HG02588 (cell line): ENCODE measurements around the gene LRRC26.

ENCODE experiments used
- ATAC-seq: cut with Tn5 transposase; IDR thresholded peaks from one replicate; pipeline ENCODE4 v1.9.1; 2021; ENCODE audit warnings: mild to moderate bottlenecking, moderate library complexity; ENCODE audit not compliant: unreplicated experiment

Gene LRRC26

DNA sequence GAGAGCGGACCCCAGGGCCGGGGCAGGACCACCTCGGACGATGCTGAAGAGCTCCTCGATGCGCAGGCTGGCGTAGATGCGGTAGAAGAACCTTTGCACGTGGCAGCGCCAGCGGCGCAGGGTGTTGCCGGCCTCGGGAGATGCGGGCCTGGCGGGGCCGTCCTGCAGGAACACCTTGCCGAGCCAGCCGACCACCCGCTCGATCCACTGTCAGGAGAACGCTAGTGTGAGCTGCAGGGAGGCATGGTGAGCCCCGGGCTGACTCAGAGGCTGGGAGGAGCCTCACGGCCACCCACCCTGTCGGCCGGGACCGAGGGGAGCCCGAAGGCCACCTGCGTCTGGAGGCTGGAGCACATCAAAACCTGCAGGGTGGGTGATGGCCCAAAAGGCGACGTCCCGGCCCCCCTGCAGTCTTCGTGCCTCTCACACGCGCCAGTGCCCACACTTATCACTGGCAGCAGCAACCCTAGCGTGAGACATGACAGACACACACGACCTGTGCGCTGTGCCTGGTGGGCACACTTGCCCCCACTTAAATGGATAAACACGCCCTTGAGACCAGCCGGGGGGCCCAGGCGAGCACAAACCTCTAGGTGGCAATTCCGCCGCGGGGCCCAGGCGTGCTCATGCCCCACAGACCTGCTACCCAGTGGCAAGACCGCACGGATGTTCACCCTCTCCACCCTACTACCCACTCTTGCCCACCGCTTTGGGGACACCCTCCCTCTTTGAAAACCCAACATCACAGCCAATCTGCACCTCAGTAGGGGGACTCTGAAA, 15.2 kb upstream of the LRRC26 start:
- ATAC-seq, result no peak

DNA sequence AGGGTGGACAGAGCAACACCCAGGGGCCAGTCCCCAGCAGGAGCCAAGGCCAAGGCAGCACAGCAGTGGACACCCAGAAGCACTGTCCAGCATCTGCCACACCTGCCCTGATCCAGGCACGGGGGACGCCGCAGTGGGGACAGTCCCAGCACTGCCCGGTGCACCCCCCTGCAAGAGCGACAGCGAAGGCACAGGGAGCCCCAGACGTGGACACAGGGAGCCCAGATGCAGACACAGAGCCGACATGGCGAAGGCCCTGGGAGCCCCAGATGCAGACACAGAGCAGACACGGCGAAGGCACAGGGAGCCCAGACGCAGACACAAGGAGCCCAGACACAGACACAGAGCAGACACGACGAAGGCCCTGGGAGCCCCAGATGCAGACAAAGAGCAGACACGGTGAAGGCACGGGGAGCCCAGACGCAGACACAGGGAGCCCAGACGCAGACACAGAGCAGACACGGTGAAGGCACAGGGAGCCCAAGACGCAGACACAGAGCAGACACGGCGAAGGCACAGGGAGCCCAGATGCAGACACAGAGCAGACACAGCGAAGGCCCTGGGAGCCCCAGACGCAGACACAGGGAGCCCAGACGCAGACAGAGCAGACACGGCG, 14.2 kb upstream of the LRRC26 start:
- no peak for ATAC-seq

DNA sequence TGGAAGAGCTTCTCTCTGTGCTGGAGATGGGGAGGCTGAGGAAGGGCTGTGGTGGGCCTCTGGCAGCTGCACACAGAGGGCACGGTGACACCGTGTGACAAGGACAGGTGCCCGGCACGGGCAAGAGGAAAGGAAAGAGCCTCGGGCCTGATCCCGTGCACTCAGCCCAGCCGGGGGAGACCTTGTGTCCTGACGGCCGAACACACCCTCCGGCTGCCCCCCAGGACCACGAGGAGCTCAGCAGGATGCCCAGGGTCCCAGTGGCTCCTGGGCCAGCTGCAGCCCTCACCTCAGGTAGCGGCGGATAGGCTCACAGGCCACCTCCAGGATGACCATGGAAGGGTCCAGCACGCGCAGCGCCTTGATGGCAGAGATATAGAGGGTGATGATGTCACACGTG, 13.0 kb upstream of the LRRC26 start:
- ATAC-seq, result no peak

- ATAC-seq, result no peak
Measured at GRCh38 chr9:137181680-137182079, 11.8 kb upstream of the LRRC26 start.

DNA sequence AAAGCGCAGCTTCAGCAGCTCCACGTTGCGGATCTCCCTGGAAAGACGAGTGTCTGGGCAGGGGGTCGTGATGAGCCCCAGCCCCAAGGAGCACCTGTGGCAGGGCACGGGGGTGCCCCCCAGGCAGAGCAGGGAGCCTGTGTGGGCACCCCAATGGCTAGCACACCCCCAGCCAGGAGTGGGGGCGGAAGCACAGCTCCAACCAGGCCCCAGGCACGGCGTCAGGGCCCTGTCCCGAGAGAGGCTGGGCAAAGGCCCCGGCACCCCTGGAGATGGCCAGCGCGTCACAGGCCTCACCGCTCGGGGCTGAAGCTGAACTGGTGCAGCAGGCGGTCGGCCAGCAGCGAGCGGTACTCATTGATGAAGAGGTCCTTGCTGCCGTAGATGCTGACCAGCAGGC, 10.6 kb upstream of the LRRC26 start:
- no peak for ATAC-seq

DNA sequence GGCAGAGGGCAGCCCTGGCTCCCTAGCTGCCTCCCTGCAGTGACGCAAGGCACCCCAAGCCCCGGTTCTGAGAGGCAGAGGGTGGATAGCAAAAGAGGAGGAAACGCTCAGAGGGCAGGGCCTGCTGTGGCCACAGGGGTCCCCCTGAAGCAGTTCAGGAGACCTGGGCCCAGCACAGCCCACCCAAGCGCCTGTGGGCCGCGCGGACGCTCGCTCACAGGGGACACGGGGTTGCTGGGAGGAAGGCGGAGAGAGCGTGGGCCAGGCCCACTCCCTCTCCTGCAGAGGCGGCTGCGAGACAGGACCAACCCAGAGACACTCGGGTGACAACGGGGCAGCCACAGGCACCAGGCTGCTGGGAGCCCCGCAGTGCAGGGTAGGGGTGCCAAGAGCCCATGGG, 9.9 kb upstream of the LRRC26 start:
- ATAC-seq, result no peak

- no peak for ATAC-seq
Measured at GRCh38 chr9:137178939-137179630, 9.2 kb upstream of the LRRC26 start.

- ATAC-seq, result no peak
Measured at GRCh38 chr9:137178201-137178938, 8.5 kb upstream of the LRRC26 start.

- no peak for ATAC-seq
Measured at GRCh38 chr9:137176302-137177182, 6.7 kb upstream of the LRRC26 start.

GRCh38 chr9:137175345-137175961, 5.6 kb upstream of the LRRC26 start:
- no peak for ATAC-seq

GRCh38 chr9:137174722-137175293, 5.0 kb upstream of the LRRC26 start:
- no peak for ATAC-seq

DNA sequence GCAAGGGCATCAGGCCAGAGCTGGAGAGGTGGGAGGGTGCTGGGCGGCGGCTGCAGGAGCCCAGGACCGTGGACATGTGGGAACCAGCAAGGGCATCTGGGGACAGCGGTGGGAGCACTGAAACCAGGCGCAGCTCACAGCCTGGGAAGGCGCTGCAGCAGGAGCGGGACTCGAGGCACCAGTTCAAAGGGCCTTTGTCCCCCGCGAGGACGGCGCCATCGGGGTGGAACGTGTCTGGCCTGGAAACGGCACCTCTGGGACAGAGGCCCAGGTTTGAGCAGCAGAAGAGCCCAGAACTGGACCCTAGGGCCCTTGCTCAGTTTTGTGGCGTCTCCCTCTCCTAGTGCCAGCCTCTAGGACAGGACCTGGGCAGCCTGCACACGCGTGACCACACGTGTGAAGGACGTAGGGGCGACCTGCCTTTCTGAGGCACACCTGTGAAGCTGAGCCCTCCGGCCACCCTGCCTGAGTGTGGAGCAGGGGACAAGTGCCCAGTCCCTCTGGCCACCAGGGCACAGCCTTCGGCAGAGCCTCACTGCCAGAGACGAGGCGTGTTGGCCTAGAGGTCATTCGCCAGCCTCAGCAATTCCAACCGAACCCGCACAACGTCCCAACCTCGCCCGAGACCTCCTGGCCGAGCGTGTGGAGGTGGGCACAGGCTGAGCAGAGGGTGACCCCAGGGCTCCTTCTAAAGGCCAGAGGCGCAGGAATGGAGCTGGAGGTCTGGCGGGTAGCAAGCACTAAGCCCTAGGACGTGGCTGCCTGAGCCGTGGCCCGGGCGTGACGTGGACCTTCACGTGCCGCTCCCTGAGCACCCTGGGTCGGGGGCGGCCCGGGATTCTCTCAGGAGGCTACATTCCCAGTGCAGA, 4.2 kb upstream of the LRRC26 start:
- ATAC-seq, result no peak

DNA sequence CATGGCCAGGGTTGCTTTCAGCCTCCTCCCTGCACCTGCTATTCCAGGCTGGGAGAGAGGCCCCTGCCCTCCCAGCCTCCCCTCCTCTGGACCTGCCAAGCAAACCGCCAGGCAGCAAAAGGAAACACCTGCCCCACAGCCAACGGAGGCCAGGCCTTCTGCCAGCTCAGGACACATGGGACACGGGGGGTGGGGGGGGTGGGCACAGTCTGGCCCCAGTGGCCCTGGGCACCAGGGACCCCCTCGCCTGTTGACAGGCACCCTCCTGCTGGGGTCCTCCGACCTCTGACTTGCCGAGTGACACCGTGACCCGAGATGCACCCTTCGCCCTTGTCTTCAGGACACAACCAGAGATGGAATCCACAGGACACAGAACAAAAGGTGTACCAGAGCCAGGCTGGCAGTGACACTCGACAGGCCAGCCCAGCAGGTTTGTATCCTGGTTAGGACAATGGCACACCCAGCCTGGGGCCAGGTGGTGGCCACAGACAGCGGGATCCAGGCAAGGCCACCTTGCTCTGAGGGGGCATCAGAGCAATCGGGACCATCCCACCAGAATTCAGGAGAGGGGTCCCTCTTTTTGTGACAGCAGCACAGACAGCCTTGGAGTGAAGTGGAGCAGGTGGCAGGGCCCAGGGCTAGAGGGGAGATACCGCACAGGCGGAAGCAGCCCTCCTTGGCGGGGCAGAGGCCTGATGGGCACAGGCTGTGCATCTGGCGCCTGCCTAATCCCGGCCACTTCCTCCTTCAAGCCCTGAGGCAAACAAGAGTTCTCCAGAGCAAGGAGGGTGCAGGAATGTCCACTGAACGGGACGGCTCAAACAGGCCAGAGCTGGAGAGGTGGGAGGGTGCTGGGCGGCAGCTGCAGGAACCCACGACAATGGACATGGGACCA, 3.3 kb upstream of the LRRC26 start:
- ATAC-seq, result no peak

- ATAC-seq, result no peak
Measured at GRCh38 chr9:137171149-137171900, 1.5 kb upstream of the LRRC26 start.

- no peak for ATAC-seq
Measured at GRCh38 chr9:137170486-137171148, 766 bp upstream of the LRRC26 start.
